Measurements from ENCODE around the gene GCLC.

- TF ChIP-seq, protein P1, sequence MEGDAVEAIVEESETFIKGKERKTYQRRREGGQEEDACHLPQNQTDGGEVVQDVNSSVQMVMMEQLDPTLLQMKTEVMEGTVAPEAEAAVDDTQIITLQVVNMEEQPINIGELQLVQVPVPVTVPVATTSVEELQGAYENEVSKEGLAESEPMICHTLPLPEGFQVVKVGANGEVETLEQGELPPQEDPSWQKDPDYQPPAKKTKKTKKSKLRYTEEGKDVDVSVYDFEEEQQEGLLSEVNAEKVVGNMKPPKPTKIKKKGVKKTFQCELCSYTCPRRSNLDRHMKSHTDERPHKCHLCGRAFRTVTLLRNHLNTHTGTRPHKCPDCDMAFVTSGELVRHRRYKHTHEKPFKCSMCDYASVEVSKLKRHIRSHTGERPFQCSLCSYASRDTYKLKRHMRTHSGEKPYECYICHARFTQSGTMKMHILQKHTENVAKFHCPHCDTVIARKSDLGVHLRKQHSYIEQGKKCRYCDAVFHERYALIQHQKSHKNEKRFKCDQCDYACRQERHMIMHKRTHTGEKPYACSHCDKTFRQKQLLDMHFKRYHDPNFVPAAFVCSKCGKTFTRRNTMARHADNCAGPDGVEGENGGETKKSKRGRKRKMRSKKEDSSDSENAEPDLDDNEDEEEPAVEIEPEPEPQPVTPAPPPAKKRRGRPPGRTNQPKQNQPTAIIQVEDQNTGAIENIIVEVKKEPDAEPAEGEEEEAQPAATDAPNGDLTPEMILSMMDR (optimal IDR thresholded peaks at IDR 0.05 in 1 of 3, IDR thresholded peaks at IDR 0.05 in 1 of 3, conservative IDR thresholded peaks at IDR 0.05 in 1 of 3; ENCODE audit: extremely low read depth in 1 of 3, insufficient read depth in 2 of 3, low read length in 3 of 3) = no peak
- TF ChIP-seq EZH2 (IDR thresholded peaks at IDR 0.05; ENCODE audit: low read length) = no peak
These were observed 30.2 kb downstream of the GCLC start for GRCh38 chr6:53514677-53515076.
